OCI-LY1 (cell line): ENCODE results near the gene DUT.

Experiments
- H2AFZ ChIP-seq: fragments of 200-600 bp; sonication (generic), shearing (Covaris generic); 2 replicates; pipeline ENCODE4 v1.6.0; 2014; ENCODE audit warnings: antibody characterized with exemption, mild to moderate bottlenecking, low read length
- H3F3A ChIP-seq: fragments of 200-600 bp; sonication (generic), shearing (Covaris generic); 2 replicates; pipeline ENCODE4 v1.6.0; 2014; ENCODE audit warnings: mild to moderate bottlenecking, antibody characterized with exemption, low read length, moderate library complexity; ENCODE audit not compliant: insufficient read depth
- H3K27ac ChIP-seq: fragments of 200-600 bp; sonication (generic); 2 replicates; pipeline ENCODE4 v1.5.1; 2014; ENCODE audit warnings: low read length, mixed run types, mild to moderate bottlenecking, low read depth; ENCODE audit not compliant: poor library complexity, severe bottlenecking
- H3K27me3 ChIP-seq: fragments of 200-600 bp; sonication (generic); 2 replicates; pipeline ENCODE4 v1.6.0; 2014; ENCODE audit warnings: antibody characterized with exemption, mild to moderate bottlenecking, low read length, moderate library complexity; ENCODE audit not compliant: insufficient read depth
- H3K36me3 ChIP-seq: fragments of 200-600 bp; sonication (generic); 2 replicates; pipeline ENCODE4 v1.6.1; 2014; ENCODE audit warnings: mild to moderate bottlenecking, antibody characterized with exemption, low read length, moderate library complexity, mixed read lengths; ENCODE audit not compliant: insufficient read depth
- H3K4me1 ChIP-seq: fragments of 200-600 bp; sonication (generic); 2 replicates; pipeline ENCODE4 v1.5.1; 2014; ENCODE audit warnings: mild to moderate bottlenecking, low read length, moderate library complexity; ENCODE audit not compliant: insufficient read depth, severe bottlenecking
- H3K4me2 ChIP-seq: fragments of 200-600 bp; sonication (generic), shearing (Covaris generic); 2 replicates; pipeline ENCODE4 v1.6.1; 2014; ENCODE audit warnings: low read length
- H3K4me3 ChIP-seq: fragments of 200-600 bp; sonication (generic); 2 replicates; pipeline ENCODE4 v1.5.1; 2014; ENCODE audit warnings: low read length, low read depth, mild to moderate bottlenecking, mixed read lengths; ENCODE audit not compliant: poor library complexity, severe bottlenecking
- H3K79me2 ChIP-seq: fragments of 200-600 bp; shearing (Covaris generic); 2 replicates; pipeline ENCODE4 v1.6.1; 2016; ENCODE audit warnings: mixed run types, low read length, mixed read lengths; ENCODE audit not compliant: insufficient read depth
- H3K9ac ChIP-seq: fragments of 200-600 bp; sonication (generic), shearing (Covaris generic); 2 replicates; pipeline ENCODE4 v1.6.1; 2014; ENCODE audit warnings: mild to moderate bottlenecking, low read length, mixed read lengths
- H3K9me2 ChIP-seq: fragments of 200-600 bp; sonication (generic), shearing (Covaris generic); 2 replicates; pipeline ENCODE4 v1.6.1; 2014; ENCODE audit warnings: low read depth, mild to moderate bottlenecking, low read length, mixed read lengths
- H3K9me3 ChIP-seq: fragments of 200-600 bp; shearing (Covaris generic); 2 replicates; pipeline ENCODE4 v1.6.1; 2014; ENCODE audit warnings: low read length, mixed read lengths
- H4K20me1 ChIP-seq: fragments of 200-600 bp; sonication (generic), shearing (Covaris generic); 2 replicates; pipeline ENCODE4 v1.6.0; 2016; ENCODE audit warnings: mild to moderate bottlenecking, low read length; ENCODE audit not compliant: insufficient read depth
- EZH2 ChIP-seq: fragments of 200-600 bp; sonication (generic), shearing (Covaris generic); IDR thresholded peaks from 2 replicates; pipeline ENCODE4 v1.8.0; 2017; ENCODE audit warnings: borderline replicate concordance, mixed run types, mild to moderate bottlenecking, antibody characterized with exemption, low read length, moderate library complexity, mixed read lengths
- TF ChIP-seq, protein P1 (sequence below): fragments of 200-600 bp; sonication (generic), shearing (Covaris generic); IDR thresholded peaks from 2 replicates; pipeline ENCODE4 v1.5.1; 2017; ENCODE audit warnings: mild to moderate bottlenecking, antibody characterized with exemption, low read length, moderate library complexity, mixed read lengths

Gene DUT

DNA sequence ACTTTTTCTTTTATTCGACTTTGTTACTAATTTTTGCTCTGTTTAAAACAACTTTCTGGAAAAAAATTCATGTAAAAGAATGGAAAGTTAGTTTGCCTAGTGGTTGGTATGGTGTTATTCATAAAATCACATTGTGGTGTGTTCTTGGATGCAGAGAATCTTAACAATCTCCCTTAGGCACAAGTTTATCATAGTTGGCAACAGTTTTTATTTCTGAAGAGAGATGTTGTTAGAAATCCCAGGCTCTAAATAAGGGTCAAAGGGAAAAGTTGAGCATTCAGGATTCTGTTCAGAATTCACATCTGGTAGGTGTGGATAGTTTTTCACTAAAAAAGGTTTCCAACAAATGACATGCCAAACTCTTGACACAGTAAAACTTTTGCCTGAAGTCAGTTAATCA lies 6.4 kb downstream of the DUT start:
- Histone ChIP-seq H3K4me3 (no peak overlapping the region), H3K79me2 (peaks cover 20% of the 10 kb centered on the region), H3K4me1 (peaks cover 26% of the 10 kb centered on the region)

DNA sequence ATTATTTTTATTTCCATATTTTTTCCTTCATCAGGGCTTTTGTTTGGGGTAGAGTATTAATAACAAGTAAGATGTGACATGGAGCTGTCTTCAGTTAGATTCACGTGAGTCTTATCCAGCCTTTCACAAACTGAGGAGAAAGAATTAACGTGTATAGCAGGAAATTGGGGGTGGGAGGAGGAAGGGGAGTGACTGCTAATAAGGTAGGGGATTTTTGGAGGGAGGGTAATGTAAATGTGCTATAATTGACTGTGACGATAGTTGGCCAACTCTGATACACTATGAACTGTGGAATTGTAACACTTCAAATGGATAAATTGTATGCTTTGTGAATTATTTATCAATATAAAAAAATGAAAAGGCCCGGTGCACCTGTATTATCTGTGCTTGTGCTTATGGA lies 8.9 kb downstream of the DUT start:
- no peak overlapping the region for H3K27ac ChIP-seq
- no peak overlapping the region for H2AFZ ChIP-seq
- no peak overlapping the region for H3K4me3 ChIP-seq
- no peaks in the 10 kb centered on the region for H3K27me3 ChIP-seq
- H3K9me3 ChIP-seq = no peaks in the 10 kb centered on the region
- H3K4me1 ChIP-seq = peaks cover under 1% of the 10 kb centered on the region
- no peak overlapping the region for H3K4me2 ChIP-seq
- H4K20me1 ChIP-seq = no peaks in the 10 kb centered on the region; the same call in 1 of the 2 replicates
- no peaks in the 10 kb centered on the region for H3K79me2 ChIP-seq
- peaks cover 81% of the 10 kb centered on the region for H3K36me3 ChIP-seq
- peaks cover 8% of the 10 kb centered on the region; the same call in 1 of the 2 replicates for H3F3A ChIP-seq
- TF ChIP-seq EZH2 = no peak
- TF ChIP-seq, protein P1, sequence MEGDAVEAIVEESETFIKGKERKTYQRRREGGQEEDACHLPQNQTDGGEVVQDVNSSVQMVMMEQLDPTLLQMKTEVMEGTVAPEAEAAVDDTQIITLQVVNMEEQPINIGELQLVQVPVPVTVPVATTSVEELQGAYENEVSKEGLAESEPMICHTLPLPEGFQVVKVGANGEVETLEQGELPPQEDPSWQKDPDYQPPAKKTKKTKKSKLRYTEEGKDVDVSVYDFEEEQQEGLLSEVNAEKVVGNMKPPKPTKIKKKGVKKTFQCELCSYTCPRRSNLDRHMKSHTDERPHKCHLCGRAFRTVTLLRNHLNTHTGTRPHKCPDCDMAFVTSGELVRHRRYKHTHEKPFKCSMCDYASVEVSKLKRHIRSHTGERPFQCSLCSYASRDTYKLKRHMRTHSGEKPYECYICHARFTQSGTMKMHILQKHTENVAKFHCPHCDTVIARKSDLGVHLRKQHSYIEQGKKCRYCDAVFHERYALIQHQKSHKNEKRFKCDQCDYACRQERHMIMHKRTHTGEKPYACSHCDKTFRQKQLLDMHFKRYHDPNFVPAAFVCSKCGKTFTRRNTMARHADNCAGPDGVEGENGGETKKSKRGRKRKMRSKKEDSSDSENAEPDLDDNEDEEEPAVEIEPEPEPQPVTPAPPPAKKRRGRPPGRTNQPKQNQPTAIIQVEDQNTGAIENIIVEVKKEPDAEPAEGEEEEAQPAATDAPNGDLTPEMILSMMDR = no peak
- no peaks in the 10 kb centered on the region for H3K9me2 ChIP-seq
- H3K9ac ChIP-seq = no peak overlapping the region

More for the DNA sequence above, 6.4 kb downstream of the DUT start:
- Histone ChIP-seq H3K27ac (no peak overlapping the region), H2AFZ (no peak overlapping the region), H3K9me3 (no peaks in the 10 kb centered on the region), H3K9me2 (no peaks in the 10 kb centered on the region), H3K27me3 (no peaks in the 10 kb centered on the region), H3K36me3 (peaks cover 90% of the 10 kb centered on the region), H3K9ac (no peak overlapping the region), H3F3A (0 out of 2 replicates have a peak, but pooled peaks cover 8% of the 10 kb centered on the region), H3K4me2 (no peak overlapping the region), H4K20me1 (no peaks in the 10 kb centered on the region; the same call in 1 of the 2 replicates)
- no peak for TF ChIP-seq EZH2
- TF ChIP-seq, protein P1 = no peak

DNA sequence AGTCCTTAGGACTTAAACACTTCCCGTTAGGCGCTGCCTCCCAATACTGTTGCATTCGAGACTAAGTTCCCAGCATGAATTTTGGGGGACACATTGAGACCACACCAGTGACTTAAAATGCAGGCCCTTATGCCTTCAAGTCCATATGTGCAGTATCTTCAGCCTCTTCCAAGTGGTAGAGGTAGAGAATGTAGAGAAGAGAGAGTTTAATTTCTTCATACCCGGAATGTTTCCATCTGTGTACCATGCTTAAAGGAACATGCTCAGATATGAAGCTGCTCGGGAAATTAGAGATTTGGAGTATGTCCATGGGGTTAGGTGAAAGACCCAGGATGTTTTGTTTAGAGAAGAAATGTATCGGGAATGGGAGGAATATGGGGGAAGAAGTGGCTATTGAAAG lies 12.6 kb downstream of the DUT start:
- Histone ChIP-seq H3K79me2 (no peaks in the 10 kb centered on the region), H3K4me3 (no peak overlapping the region), H3K9me3 (no peaks in the 10 kb centered on the region), H3K27ac (no peak overlapping the region), H3K9me2 (no peaks in the 10 kb centered on the region), H3F3A (peaks cover 8% of the 10 kb centered on the region; the same call in 1 of the 2 replicates), H3K4me1 (no peaks in the 10 kb centered on the region), H2AFZ (no peak overlapping the region), H3K9ac (no peak overlapping the region), H3K4me2 (no peak overlapping the region), H3K27me3 (no peaks in the 10 kb centered on the region), H3K36me3 (peaks cover 45% of the 10 kb centered on the region), H4K20me1 (no peaks in the 10 kb centered on the region; the same call in 1 of the 2 replicates)
- TF ChIP-seq, protein P1 = no peak
- no peak for TF ChIP-seq EZH2
